Measurements from ENCODE around the gene ZBTB9. TPM values are rescaled to one million over a fixed set of nuclear protein-coding genes. Genes with fewer than 3 reads are reported as not detected.

The ZBTB9 gene
- total RNA-seq, 4 donors from 2014 or later = 1.7 to 3.5 (median 3.0) TPM

DNA sequence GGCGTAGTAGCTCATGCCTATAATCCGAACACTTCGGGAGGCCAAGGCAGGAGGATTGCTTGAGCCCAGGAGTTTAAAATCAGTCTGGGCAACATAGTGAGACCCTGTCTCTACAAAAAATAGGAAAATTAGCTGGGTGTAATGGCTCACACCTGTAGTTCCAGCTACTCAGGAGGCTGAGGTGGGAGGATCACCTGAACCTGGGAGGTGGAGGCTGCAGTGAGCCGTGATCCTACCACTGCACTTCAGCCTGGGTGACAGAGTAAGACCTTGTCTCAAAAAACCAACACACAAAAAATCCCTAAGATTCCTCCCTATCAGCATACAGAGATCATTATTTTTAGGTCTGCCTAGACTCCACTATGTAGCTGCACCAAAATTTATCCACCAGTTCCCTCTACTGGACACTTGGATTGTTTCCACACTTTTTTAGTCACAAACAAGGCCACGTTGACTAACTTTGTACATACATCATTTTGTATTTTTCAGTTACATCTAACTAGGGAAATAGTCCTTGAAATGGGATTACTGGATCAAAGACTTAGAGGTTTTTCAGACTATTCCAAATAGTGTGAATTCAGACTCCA lies 47.2 kb upstream of the ZBTB9 start:
- Histone ChIP-seq H3K36me3 (peaks cover 0 to 2% (median 2%) of the 10 kb centered on the region in 4 donors), H3K4me1 (peaks cover 8 to 19% (median 18%) of the 10 kb centered on the region in 4 donors), H3K27ac (replicated peaks in 1 of 4) (no peak overlapping the region), H3K4me3 (no peak overlapping the region), H3K27me3 (no peaks in the 10 kb centered on the region), H3K9me3 (no peaks in the 10 kb centered on the region)
- TF ChIP-seq POLR2A (IDR thresholded peaks at IDR 0.05; ENCODE audit: low read depth) (no peak), POLR2AphosphoS5 (IDR thresholded peaks at IDR 0.05) (no peak), EP300 (IDR thresholded peaks at IDR 0.05) (no peak)
- TF ChIP-seq, protein P1, sequence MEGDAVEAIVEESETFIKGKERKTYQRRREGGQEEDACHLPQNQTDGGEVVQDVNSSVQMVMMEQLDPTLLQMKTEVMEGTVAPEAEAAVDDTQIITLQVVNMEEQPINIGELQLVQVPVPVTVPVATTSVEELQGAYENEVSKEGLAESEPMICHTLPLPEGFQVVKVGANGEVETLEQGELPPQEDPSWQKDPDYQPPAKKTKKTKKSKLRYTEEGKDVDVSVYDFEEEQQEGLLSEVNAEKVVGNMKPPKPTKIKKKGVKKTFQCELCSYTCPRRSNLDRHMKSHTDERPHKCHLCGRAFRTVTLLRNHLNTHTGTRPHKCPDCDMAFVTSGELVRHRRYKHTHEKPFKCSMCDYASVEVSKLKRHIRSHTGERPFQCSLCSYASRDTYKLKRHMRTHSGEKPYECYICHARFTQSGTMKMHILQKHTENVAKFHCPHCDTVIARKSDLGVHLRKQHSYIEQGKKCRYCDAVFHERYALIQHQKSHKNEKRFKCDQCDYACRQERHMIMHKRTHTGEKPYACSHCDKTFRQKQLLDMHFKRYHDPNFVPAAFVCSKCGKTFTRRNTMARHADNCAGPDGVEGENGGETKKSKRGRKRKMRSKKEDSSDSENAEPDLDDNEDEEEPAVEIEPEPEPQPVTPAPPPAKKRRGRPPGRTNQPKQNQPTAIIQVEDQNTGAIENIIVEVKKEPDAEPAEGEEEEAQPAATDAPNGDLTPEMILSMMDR (IDR thresholded peaks at IDR 0.05) = no peak
- no peak for DNase-seq (ENCODE audit: extremely low spot score)
- WGBS = 84% methylated on average over 5 of the region's 5 CpGs
- intact Hi-C loops (cut with DNase I) = no loop called here

DNA sequence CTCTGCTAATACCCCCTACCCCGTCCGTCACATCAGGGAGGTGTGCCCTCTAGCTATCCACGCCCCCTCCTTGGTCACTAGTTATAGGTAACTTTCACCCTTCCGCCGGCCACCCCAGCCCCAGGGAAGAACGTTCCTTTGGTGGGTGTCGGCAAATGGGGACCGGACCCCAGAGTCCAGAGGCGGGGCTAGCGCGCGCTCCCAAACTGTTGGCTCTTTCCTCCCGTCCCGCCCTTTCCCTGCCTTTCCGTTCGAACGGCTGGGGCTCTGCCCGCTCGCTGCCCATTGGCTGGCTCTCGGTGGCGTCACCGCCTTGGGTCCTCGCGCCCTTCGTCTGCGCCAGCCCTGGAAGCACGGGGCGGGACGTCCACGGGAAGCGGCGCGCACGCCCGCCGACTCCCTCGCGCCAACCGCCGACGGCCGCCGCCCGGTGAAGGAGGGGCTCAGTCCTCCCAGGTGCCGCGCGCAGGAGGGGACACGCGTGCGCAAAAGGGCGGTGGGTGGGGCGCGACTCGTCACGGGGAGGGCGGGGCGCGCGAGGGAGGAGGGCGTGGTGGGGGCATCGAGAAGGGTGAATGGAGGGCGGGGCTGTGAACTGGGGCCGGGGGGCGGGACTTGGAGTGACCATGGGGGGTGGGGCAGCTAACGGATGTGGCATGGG lies 44.2 kb upstream of the ZBTB9 start:
- intact Hi-C loops (cut with DNase I) = no loop called here
- DNase-seq (ENCODE audit: extremely low spot score) = peak; percentile 99
- Histone ChIP-seq H3K4me1 (peaks cover 12 to 49% (median 46%) of the 10 kb centered on the region in 4 donors), H3K36me3 (peaks cover 24 to 32% (median 31%) of the 10 kb centered on the region in 4 donors), H3K27ac (replicated peaks in 1 of 4) (peak overlapping the region; percentile 97 to 100 (median 100)), H3K9me3 (no peaks in the 10 kb centered on the region), H3K27me3 (no peaks in the 10 kb centered on the region), H3K4me3 (peak overlapping the region; percentile 99 to 100 (median 100))
- peak; percentile 77 to 96 for TF ChIP-seq POLR2AphosphoS5 (IDR thresholded peaks at IDR 0.05)
- peak; percentile 55 for TF ChIP-seq POLR2A (IDR thresholded peaks at IDR 0.05; ENCODE audit: low read depth)
- peak; percentile 41 for TF ChIP-seq EP300 (IDR thresholded peaks at IDR 0.05)
- TF ChIP-seq, protein P1 (IDR thresholded peaks at IDR 0.05) = peak in 1 of 3 experiments; percentile 6
- 0% methylated on average over 19 of the region's 65 CpGs for WGBS

- TF ChIP-seq, protein P1 (IDR thresholded peaks at IDR 0.05) = no peak
- TF ChIP-seq POLR2A (IDR thresholded peaks at IDR 0.05; ENCODE audit: low read depth) (peak; percentile 36), EP300 (IDR thresholded peaks at IDR 0.05) (no peak), POLR2AphosphoS5 (IDR thresholded peaks at IDR 0.05) (peak; percentile 56 to 86)
- intact Hi-C loops (cut with DNase I) = no loop called here
- DNase-seq (ENCODE audit: extremely low spot score) = no peak
- Histone ChIP-seq H3K36me3 (peaks cover 24 to 40% (median 39%) of the 10 kb centered on the region in 4 donors), H3K9me3 (no peaks in the 10 kb centered on the region), H3K4me1 (peaks cover 12 to 57% (median 54%) of the 10 kb centered on the region in 4 donors), H3K27me3 (no peaks in the 10 kb centered on the region), H3K4me3 (peak within 1 kb of the TSS; percentile 99 to 100 (median 100)), H3K27ac (replicated peaks in 1 of 4) (peak within 1 kb of the TSS; percentile 97 to 100 (median 100))
- WGBS = 0% methylated on average over 15 of the region's 67 CpGs
Observed at GRCh38 chr6:33410711-33411631, 43.4 kb upstream of the ZBTB9 start, which contains the start of gene PHF1. Gene PHF1 (plus strand): TSS chr6:33411014. CDS start chr6:33412264, 1,250 bp downstream.

- DNase-seq (ENCODE audit: extremely low spot score) = no peak
- peak overlapping the region; percentile 97 to 100 (median 100) for H3K27ac ChIP-seq (replicated peaks in 1 of 4)
- WGBS = 43% methylated on average over 6 of the region's 6 CpGs
- H3K4me3 ChIP-seq = peak overlapping the region; percentile 99 to 100 (median 100)
- H3K4me1 ChIP-seq = peaks cover 18 to 63% (median 60%) of the 10 kb centered on the region in 4 donors
- H3K36me3 ChIP-seq = peaks cover 24 to 46% (median 45%) of the 10 kb centered on the region in 4 donors
- intact Hi-C loops (cut with DNase I) = no loop called here
- H3K27me3 ChIP-seq = no peaks in the 10 kb centered on the region
- TF ChIP-seq EP300 (IDR thresholded peaks at IDR 0.05) (no peak), POLR2A (IDR thresholded peaks at IDR 0.05; ENCODE audit: low read depth) (no peak), POLR2AphosphoS5 (IDR thresholded peaks at IDR 0.05) (no peak)
- TF ChIP-seq, protein P1 (IDR thresholded peaks at IDR 0.05) = no peak
- H3K9me3 ChIP-seq = no peaks in the 10 kb centered on the region
Observed at GRCh38 chr6:33411632-33412005, 42.8 kb upstream of the ZBTB9 start.

Data from esophagus muscularis mucosa (tissue), 4 donors.